Measurements from ENCODE around the gene LCORL. TPM values are rescaled to one million over a fixed set of nuclear protein-coding genes. Genes with fewer than 3 reads are reported as not detected.

Gene LCORL
- total RNA-seq, 1 experiment from 2014 or later = 15.5 TPM

GRCh38 chr4:18012134-18012806 lies 9.3 kb downstream of the LCORL start:
- WGBS (ENCODE audit: extremely low coverage, insufficient read length, low lambda C conversion rate) = no CpG with 5 or more reads among the region's 3 CpGs
- Histone ChIP-seq H3K9ac (ENCODE audit: extremely low read depth, insufficient read length, low read length) (no peak overlapping the region), H3K14ac (ENCODE audit: insufficient read depth, low read length) (no peak overlapping the region), H3K79me2 (ENCODE audit: insufficient read depth, low read length) (peaks cover 8% of the 10 kb centered on the region; the same call in 1 of the 2 replicates), H3K23ac (ENCODE audit: insufficient read length, low read depth, low read length) (no peak overlapping the region), H2BK120ac (ENCODE audit: low read depth, low read length, poor library complexity, severe bottlenecking) (no peak overlapping the region), H4K91ac (ENCODE audit: insufficient read length, low read depth, low read length) (no peak overlapping the region), H3K27ac (ENCODE audit: insufficient read length, low read depth, low read length) (no peak overlapping the region), H2AK5ac (ENCODE audit: insufficient read length, low read length) (no peak overlapping the region), H4K20me1 (ENCODE audit: control insufficient read depth, insufficient read depth, insufficient read length) (no peaks in the 10 kb centered on the region), H3K56ac (ENCODE audit: insufficient read length, low read depth, low read length) (no peak overlapping the region), H2AFZ (ENCODE audit: low read length) (no peak overlapping the region), H2BK15ac (ENCODE audit: low read depth, low read length) (no peak overlapping the region), H2BK12ac (ENCODE audit: insufficient read length, low read depth, low read length) (no peak overlapping the region), H2BK20ac (ENCODE audit: low read depth, low read length, poor library complexity, severe bottlenecking) (no peak overlapping the region), H3K79me1 (ENCODE audit: insufficient read depth, low read depth, low read length, poor library complexity, severe bottlenecking) (peaks cover 3% of the 10 kb centered on the region), H3K4me1 (ENCODE audit: insufficient read depth, low read length) (no peaks in the 10 kb centered on the region), H3K9me3 (ENCODE audit: control insufficient read depth, low read depth, low read length) (no peaks in the 10 kb centered on the region), H3K4me2 (ENCODE audit: insufficient read depth, insufficient read length, low read length) (no peak overlapping the region), H3K18ac (ENCODE audit: insufficient read length, low read depth, low read length) (no peak overlapping the region), H3T11ph (ENCODE audit: low read length) (no peak overlapping the region), H4K5ac (ENCODE audit: insufficient read length, low read depth, low read length) (no peak overlapping the region), H3K4ac (ENCODE audit: low read depth, low read length) (no peak overlapping the region), H3K27me3 (ENCODE audit: insufficient read depth, low read length) (no peaks in the 10 kb centered on the region), H2BK5ac (ENCODE audit: insufficient read length, low read length) (no peak overlapping the region), H3K23me2 (ENCODE audit: insufficient read length, low read depth, low read length, poor library complexity, severe bottlenecking) (no peaks in the 10 kb centered on the region), H4K8ac (replicated peaks; ENCODE audit: insufficient read length, low read depth, low read length) (no peak overlapping the region)
- H3K4me1 Mint-ChIP-seq = peaks cover 0 to 15% of the 10 kb centered on the region in 2 experiments; a peak in 2 of 4 replicates
- no peaks in the 10 kb centered on the region; a peak in 1 of 5 replicates for H3K9me3 Mint-ChIP-seq
- no peak overlapping the region for H3K27ac Mint-ChIP-seq
- H3K27me3 Mint-ChIP-seq (ENCODE audit: low read depth) = no peaks in the 10 kb centered on the region
- peaks cover 0 to 1% (median 0%) of the 10 kb centered on the region in 3 experiments; a peak in 1 of 7 replicates for H3K36me3 Mint-ChIP-seq (ENCODE audit: insufficient read depth in 1 of 3, low read depth in 3 of 3)
- no peak for DNase-seq
- no peak for TF ChIP-seq CTCF (conservative IDR thresholded peaks at IDR 0.05)
- H3K4me3 Mint-ChIP-seq = no peak overlapping the region

Measured in H9 (cell line).